Measurements from ENCODE around the gene KCND3.

Gene KCND3

DNA sequence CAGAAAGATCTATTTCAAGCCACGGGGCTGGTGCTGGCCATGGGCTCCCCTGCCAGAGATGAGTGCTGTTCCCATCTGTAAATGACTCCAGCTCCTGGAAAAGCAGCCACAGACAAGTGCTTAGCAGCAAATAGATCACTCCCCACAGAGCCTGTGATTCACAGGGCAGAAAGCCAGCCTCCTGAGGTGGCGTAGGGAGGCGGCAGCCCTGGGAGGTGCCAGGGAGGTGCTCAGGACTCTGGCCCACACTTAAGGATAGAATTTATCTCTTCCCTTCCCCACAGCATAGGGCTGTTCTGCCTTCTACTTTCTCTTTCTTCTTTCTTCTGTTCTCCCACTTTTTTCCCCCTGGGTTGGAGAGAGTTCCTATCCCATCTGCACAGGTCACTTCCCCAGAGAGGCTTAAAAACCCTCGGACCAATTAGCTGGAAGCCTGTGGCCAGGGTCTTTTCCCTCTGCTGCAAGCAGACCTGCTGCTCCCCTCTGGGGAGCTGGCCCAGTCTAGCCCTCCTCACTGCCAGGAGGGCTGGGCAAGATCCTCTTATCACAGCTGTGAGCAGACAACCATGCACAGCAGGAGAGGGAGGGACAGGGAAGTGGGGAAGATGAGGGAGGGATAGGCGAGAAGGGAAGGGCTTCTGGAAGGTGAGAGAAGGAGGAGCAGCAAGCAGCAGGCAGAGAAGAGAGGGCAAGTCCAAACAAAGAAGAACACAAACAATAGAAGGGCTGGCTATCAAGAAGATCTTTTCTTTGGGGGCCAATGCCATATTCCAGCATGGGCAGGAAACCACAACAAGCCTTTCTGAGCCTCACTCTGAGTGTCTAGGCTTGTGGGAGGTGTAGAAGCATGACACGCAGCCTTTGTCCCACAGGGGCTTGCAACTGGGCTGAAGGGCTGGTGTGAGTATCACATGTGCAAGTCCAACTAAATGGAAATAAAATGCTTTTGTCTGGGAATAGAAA, 41.0 kb downstream of the KCND3 start:
- no peak for DNase-seq (ENCODE audit: low read depth in 1 of 2, low spot score in 1 of 2)
- TF ChIP-seq, protein P1, sequence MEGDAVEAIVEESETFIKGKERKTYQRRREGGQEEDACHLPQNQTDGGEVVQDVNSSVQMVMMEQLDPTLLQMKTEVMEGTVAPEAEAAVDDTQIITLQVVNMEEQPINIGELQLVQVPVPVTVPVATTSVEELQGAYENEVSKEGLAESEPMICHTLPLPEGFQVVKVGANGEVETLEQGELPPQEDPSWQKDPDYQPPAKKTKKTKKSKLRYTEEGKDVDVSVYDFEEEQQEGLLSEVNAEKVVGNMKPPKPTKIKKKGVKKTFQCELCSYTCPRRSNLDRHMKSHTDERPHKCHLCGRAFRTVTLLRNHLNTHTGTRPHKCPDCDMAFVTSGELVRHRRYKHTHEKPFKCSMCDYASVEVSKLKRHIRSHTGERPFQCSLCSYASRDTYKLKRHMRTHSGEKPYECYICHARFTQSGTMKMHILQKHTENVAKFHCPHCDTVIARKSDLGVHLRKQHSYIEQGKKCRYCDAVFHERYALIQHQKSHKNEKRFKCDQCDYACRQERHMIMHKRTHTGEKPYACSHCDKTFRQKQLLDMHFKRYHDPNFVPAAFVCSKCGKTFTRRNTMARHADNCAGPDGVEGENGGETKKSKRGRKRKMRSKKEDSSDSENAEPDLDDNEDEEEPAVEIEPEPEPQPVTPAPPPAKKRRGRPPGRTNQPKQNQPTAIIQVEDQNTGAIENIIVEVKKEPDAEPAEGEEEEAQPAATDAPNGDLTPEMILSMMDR (IDR thresholded peaks at IDR 0.05; ENCODE audit: insufficient read depth, low read length) = no peak
- TF ChIP-seq GABPA (IDR thresholded peaks at IDR 0.05; ENCODE audit: low read depth) = no peak
- TF ChIP-seq, protein P2, sequence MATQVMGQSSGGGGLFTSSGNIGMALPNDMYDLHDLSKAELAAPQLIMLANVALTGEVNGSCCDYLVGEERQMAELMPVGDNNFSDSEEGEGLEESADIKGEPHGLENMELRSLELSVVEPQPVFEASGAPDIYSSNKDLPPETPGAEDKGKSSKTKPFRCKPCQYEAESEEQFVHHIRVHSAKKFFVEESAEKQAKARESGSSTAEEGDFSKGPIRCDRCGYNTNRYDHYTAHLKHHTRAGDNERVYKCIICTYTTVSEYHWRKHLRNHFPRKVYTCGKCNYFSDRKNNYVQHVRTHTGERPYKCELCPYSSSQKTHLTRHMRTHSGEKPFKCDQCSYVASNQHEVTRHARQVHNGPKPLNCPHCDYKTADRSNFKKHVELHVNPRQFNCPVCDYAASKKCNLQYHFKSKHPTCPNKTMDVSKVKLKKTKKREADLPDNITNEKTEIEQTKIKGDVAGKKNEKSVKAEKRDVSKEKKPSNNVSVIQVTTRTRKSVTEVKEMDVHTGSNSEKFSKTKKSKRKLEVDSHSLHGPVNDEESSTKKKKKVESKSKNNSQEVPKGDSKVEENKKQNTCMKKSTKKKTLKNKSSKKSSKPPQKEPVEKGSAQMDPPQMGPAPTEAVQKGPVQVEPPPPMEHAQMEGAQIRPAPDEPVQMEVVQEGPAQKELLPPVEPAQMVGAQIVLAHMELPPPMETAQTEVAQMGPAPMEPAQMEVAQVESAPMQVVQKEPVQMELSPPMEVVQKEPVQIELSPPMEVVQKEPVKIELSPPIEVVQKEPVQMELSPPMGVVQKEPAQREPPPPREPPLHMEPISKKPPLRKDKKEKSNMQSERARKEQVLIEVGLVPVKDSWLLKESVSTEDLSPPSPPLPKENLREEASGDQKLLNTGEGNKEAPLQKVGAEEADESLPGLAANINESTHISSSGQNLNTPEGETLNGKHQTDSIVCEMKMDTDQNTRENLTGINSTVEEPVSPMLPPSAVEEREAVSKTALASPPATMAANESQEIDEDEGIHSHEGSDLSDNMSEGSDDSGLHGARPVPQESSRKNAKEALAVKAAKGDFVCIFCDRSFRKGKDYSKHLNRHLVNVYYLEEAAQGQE (IDR thresholded peaks at IDR 0.05; ENCODE audit: insufficient replicate concordance, low read depth) = no peak
- no peak for TF ChIP-seq POLR2AphosphoS5 (IDR thresholded peaks at IDR 0.05; ENCODE audit: low read depth)
- no peak for TF ChIP-seq SPI1 (IDR thresholded peaks at IDR 0.05; ENCODE audit: borderline replicate concordance, low read depth)
- Histone ChIP-seq H3K4me3 (replicated peaks; ENCODE audit: insufficient read depth, low read length) (no peak overlapping the region), H3K27ac (replicated peaks) (no peak overlapping the region), H3K27me3 (ENCODE audit: insufficient read depth, poor library complexity, severe bottlenecking) (no peaks in the 10 kb centered on the region)

DNA sequence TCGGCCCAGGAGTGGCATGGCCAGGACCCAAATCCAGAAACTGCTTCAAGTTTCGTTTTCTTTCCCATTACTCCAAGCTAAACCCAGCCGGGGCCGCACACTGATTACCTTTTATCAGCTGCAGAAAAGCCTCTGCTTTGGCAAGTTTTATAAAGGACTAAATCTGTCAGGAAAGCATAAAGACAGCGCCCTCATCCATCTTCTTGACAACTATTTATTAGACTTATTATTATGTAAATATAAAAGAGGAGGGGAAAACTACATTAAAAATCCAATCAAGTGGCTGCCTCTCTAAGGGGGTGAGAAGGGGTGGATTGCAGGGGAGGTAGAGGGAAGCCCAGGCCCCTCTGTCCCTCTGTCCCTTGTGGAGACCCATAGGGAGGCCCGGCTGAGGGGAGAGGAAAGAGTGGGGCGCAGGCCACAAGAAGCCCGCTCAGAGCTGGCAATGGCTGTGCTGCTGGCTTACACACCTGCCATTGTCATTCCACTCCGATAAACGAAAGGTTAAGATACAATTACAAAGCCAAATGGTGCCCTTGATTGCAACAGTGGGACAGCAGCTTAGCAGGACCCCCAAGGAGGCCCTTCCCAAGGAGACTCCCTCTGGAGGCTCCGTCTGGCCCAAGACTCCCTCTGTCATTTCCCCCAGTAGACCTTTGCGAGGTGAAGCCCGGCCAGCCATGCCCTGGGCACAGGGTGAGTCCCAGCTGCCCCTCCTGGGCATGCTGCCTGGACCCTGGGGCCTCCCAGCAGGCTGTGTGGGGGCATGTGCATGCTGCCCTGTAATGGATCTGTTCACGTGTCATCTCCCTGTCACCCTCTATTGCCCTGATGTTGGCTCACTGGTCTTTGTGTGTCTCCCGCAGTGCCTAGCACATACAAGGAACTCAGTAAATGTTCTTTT, 45.4 kb downstream of the KCND3 start:
- TF ChIP-seq GABPA (IDR thresholded peaks at IDR 0.05; ENCODE audit: low read depth) (no peak), POLR2AphosphoS5 (IDR thresholded peaks at IDR 0.05; ENCODE audit: low read depth) (no peak), SPI1 (IDR thresholded peaks at IDR 0.05; ENCODE audit: borderline replicate concordance, low read depth) (no peak)
- TF ChIP-seq, protein P2 (IDR thresholded peaks at IDR 0.05; ENCODE audit: insufficient replicate concordance, low read depth) = no peak
- TF ChIP-seq, protein P1 (IDR thresholded peaks at IDR 0.05; ENCODE audit: insufficient read depth, low read length) = no peak
- no peak overlapping the region for H3K4me3 ChIP-seq (replicated peaks; ENCODE audit: insufficient read depth, low read length)
- no peak for DNase-seq (ENCODE audit: low read depth in 1 of 2, low spot score in 1 of 2)
- no peaks in the 10 kb centered on the region for H3K27me3 ChIP-seq (ENCODE audit: insufficient read depth, poor library complexity, severe bottlenecking)
- no peak overlapping the region for H3K27ac ChIP-seq (replicated peaks)

DNA sequence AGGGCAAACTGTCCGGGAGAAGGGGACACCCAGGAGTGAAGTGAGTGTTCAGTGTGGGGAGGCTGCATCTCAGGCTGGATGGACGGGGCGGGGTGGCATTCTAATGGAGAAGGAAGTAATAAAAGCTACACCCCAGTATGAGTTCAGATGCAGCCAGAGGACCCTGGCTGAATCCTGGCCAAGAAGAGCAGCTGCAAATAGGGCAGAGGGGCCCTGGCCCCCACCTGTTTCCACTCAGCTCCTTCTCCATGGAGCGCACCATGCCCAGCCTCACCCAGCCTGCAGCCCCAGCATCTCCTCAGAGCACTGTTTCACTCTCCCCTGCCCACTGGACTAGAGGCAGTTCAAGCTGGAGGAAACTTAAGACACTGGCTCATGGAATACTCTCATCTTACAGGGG, 46.4 kb downstream of the KCND3 start:
- Histone ChIP-seq H3K4me3 (replicated peaks; ENCODE audit: insufficient read depth, low read length) (no peak overlapping the region), H3K27me3 (ENCODE audit: insufficient read depth, poor library complexity, severe bottlenecking) (no peaks in the 10 kb centered on the region), H3K27ac (replicated peaks) (no peak overlapping the region)
- DNase-seq (ENCODE audit: low read depth in 1 of 2, low spot score in 1 of 2) = no peak
- TF ChIP-seq GABPA (IDR thresholded peaks at IDR 0.05; ENCODE audit: low read depth) (no peak), SPI1 (IDR thresholded peaks at IDR 0.05; ENCODE audit: borderline replicate concordance, low read depth) (no peak), POLR2AphosphoS5 (IDR thresholded peaks at IDR 0.05; ENCODE audit: low read depth) (no peak)
- TF ChIP-seq, protein P1 (IDR thresholded peaks at IDR 0.05; ENCODE audit: insufficient read depth, low read length) = no peak
- TF ChIP-seq, protein P2 (IDR thresholded peaks at IDR 0.05; ENCODE audit: insufficient replicate concordance, low read depth) = no peak
